Lower leg skin (tissue), 3 donors: ENCODE data around the gene ACLY.

Source experiments
- POLR2A ChIP-seq, 2 donors: fragments of 450-650 bp; IDR thresholded peaks; one replicate each; pipeline ENCODE4 v1.6.1; 2016 to 2017; ENCODE audit warnings: antibody characterized with exemption in 2 of 2, mild to moderate bottlenecking in 1 of 2, moderate library complexity in 1 of 2
- TF ChIP-seq, protein P1 (sequence below), 3 donors: fragments of 450-650 bp; IDR thresholded peaks; one replicate each; pipeline ENCODE4 v1.5.1; 2016; ENCODE audit warnings: antibody characterized with exemption in 3 of 3, mild to moderate bottlenecking in 3 of 3, moderate library complexity in 2 of 3

DNA sequence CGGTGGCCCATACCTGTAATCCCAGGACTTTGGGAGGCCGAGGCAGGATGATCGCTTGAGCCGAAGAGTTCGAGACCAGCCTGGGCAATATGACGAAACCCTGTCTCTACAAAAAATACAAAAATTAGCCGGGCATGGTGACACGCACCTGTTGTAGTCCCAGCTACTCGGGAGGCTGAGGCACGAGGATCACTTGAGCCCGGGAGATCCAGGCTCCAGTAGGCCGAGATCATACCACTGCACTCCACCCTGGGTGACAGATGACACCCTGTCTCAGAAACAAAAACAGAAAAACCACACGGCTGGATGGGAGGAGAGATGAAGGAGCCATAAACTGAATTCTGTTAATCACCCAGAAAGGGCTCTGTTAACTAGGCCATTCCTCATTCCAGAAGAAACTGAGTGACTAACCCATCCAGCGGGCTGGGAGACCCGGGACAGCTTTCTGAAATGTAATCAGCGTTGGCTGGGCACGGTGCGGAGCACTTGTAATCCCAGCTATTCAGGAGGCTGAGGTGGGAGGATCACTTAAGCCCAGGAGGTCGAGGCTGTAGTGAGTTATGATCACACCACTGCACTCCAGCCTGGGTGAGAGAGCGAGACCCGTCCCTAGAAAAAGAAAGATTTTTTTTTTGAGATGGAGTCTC is 82.1 kb downstream of the ACLY start:
- TF ChIP-seq, protein P1, sequence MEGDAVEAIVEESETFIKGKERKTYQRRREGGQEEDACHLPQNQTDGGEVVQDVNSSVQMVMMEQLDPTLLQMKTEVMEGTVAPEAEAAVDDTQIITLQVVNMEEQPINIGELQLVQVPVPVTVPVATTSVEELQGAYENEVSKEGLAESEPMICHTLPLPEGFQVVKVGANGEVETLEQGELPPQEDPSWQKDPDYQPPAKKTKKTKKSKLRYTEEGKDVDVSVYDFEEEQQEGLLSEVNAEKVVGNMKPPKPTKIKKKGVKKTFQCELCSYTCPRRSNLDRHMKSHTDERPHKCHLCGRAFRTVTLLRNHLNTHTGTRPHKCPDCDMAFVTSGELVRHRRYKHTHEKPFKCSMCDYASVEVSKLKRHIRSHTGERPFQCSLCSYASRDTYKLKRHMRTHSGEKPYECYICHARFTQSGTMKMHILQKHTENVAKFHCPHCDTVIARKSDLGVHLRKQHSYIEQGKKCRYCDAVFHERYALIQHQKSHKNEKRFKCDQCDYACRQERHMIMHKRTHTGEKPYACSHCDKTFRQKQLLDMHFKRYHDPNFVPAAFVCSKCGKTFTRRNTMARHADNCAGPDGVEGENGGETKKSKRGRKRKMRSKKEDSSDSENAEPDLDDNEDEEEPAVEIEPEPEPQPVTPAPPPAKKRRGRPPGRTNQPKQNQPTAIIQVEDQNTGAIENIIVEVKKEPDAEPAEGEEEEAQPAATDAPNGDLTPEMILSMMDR (IDR thresholded peaks at IDR 0.05), result no peak
- no peak for TF ChIP-seq POLR2A (IDR thresholded peaks at IDR 0.05)
